Measurements from ENCODE around the gene MLEC. TPM values are rescaled to one million over a fixed set of nuclear protein-coding genes. Genes with fewer than 3 reads are reported as not detected.
A peak's percentile ranks its signal among the peaks of the same experiment; 100 is the strongest.

Gene MLEC, protein sequence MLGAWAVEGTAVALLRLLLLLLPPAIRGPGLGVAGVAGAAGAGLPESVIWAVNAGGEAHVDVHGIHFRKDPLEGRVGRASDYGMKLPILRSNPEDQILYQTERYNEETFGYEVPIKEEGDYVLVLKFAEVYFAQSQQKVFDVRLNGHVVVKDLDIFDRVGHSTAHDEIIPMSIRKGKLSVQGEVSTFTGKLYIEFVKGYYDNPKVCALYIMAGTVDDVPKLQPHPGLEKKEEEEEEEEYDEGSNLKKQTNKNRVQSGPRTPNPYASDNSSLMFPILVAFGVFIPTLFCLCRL
- total RNA-seq (122 and 137 TPM in 2 replicates), polyA plus RNA-seq (159 and 215 TPM in 2 replicates)

DNA sequence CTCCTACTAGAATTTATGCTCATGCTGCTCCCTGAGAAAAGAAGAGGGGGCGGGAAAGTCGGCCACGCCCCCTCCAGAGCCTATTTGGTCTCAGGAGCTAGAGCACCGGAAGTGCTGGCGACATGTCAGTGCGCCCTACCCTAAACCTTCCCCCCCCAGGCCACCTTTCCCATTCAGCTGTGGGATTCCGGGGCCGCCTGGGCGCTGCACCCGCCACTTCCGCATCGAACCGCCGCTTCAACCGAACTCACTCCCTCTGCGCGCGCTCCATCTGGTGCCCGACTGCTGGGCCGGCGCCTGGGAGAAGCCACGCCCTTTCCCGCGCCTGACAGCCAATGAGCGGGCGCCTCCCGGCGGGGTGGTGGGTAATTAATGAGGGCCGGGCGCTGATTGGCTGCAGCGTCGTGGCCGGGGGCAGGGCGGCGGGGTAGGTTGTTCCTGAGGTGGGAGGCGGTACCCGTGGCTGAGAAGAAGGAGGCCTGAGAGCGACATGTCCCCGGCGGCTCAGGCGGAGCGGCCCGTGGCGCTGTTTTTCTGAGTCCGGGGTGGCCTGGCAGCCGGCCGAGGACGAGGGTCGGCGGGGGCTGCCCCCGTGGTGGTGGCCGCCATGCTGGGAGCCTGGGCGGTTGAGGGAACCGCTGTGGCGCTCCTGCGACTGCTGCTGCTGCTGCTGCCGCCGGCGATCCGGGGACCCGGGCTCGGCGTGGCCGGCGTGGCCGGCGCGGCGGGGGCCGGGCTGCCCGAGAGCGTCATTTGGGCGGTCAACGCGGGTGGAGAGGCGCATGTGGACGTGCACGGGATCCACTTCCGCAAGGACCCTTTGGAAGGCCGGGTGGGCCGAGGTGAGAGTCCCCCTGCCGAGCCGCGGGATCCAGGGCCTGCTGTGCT, at the start of gene MLEC:
Gene MLEC, plus strand, starts transcription at position 460 of the 888 bp plus-strand sequence. Its CDS starts 148 bp downstream, at position 608.
- Histone ChIP-seq H3K27me3 (no peaks in the 10 kb centered on the region), H3K36me3 (no peaks in the 10 kb centered on the region), H3K4me1 (ENCODE audit: low read depth) (peaks cover 25% of the 10 kb centered on the region), H3K9me3 (ENCODE audit: low read depth) (no peaks in the 10 kb centered on the region), H3K4me3 (peak within 1 kb of the TSS; percentile 85), H3K27ac (peak within 1 kb of the TSS; percentile 97)
- TF ChIP-seq, protein P1, sequence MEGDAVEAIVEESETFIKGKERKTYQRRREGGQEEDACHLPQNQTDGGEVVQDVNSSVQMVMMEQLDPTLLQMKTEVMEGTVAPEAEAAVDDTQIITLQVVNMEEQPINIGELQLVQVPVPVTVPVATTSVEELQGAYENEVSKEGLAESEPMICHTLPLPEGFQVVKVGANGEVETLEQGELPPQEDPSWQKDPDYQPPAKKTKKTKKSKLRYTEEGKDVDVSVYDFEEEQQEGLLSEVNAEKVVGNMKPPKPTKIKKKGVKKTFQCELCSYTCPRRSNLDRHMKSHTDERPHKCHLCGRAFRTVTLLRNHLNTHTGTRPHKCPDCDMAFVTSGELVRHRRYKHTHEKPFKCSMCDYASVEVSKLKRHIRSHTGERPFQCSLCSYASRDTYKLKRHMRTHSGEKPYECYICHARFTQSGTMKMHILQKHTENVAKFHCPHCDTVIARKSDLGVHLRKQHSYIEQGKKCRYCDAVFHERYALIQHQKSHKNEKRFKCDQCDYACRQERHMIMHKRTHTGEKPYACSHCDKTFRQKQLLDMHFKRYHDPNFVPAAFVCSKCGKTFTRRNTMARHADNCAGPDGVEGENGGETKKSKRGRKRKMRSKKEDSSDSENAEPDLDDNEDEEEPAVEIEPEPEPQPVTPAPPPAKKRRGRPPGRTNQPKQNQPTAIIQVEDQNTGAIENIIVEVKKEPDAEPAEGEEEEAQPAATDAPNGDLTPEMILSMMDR (IDR thresholded peaks at IDR 0.05; ENCODE audit: low read depth, low read length) = no peak
- peak; percentile 98 for DNase-seq (ENCODE audit: low read depth in 1 of 2, low spot score in 1 of 2)

DNA sequence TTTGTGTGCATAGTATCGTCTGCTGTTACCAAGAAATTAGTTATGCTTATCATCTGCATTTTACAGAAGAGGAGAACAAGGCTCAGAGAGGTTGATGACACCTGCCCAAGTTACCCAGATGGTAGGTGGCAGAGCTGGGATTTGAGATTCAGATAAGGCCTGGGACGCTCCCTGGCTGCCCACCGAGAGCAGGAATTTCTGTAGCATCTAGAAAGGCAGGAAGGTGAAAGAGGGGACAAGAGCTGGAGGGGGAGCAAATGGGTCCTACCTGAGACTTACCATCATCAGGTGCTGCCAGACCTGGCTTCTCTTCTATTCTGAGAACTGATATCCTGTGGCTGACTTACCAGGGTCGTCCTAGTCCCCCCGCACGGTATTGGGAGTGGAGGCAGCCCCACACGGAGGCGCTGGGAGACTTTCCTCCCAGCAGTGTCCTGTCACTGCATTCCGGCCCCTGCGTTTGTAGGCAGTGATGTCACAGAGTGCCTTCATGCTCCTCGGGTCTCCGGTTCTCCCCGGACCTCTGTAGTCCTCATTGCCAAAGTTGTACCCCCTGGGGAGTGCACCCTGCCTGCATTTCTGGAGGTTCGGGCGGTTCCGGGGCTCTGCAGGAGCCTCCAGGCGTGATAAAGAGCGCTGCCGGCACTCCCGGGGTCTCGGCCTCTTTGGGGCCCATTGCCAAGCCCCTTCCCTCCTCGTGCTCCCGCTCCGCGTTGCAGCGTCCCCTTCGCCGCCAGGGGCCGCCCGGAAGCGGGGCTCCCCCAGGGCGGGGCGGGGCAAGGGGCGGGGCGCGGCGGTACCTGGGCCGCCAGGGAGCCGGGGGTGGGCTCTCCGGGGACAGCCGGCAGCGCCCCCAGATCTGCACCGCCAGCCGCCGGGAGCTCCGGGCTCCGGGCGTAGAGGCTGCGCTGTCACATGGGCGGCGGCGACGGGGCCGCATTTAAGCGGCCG, 46.9 kb upstream of the MLEC start, which contains the start of gene CABP1:
Gene CABP1, plus strand, starts transcription at position 856 of the 951 bp plus-strand sequence. Its CDS starts 60 bp downstream, at position 916.
- Histone ChIP-seq H3K4me3 (peak within 1 kb of the TSS; percentile 37), H3K4me1 (ENCODE audit: low read depth) (peaks cover 6% of the 10 kb centered on the region), H3K36me3 (no peaks in the 10 kb centered on the region), H3K27me3 (peaks cover 64% of the 10 kb centered on the region), H3K9me3 (ENCODE audit: low read depth) (no peaks in the 10 kb centered on the region), H3K27ac (no peak within 1 kb of the TSS)
- peak in 1 of 2 donors; percentile 53 for DNase-seq (ENCODE audit: low read depth in 1 of 2, low spot score in 1 of 2)
- TF ChIP-seq, protein P1 (IDR thresholded peaks at IDR 0.05; ENCODE audit: low read depth, low read length) = no peak

DNA sequence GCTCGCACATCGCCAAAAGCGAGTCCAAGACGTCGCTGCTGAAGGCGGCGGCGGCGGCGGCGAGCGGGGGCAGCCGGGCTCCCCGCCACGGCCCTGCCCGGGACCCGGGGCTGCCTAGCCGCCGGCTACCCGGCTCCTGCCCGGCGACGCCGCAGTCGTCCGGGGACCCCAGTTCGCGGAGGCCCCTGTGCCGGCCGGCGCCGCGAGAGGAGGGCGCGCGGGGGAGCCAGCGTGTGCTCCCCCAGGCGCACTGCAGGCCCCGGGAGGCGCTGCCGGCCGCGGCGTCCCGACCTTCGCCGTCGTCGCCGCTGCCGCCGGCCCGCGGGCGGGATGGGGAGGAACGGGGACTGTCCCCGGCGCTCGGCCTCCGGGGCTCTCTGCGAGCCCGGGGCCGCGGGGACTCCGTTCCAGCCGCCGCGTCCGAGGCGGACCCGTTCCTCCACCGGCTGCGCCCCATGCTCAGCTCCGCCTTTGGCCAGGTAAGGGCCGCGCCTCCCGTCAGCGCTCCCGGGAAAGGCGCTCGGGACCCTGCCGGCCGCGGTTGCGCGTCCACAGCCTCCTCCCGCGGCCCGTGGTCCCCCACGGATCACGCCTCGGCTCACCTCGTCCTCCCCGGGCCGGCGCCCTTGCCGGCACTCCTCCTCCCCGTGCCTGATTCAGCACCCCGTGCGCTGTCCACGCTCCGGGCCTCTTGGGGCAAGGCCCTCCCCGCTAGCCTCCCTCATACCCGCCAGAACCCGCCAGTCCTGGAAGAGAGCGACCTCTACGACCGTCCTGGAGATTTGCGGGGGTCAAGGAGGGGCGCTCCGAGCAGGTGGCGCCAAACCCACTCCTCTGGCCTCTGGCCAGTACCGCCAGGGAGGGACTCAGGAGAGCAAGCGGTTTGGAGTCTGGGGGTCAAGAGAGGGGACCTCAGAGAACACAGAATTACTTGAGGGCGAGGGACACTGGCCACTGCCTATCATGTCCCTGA, 45.8 kb upstream of the MLEC start:
- Histone ChIP-seq H3K4me3 (peak overlapping the region; percentile 37), H3K9me3 (ENCODE audit: low read depth) (no peaks in the 10 kb centered on the region), H3K4me1 (ENCODE audit: low read depth) (peaks cover 6% of the 10 kb centered on the region), H3K27me3 (peaks cover 72% of the 10 kb centered on the region), H3K36me3 (no peaks in the 10 kb centered on the region), H3K27ac (no peak overlapping the region)
- TF ChIP-seq, protein P1 (IDR thresholded peaks at IDR 0.05; ENCODE audit: low read depth, low read length) = no peak
- DNase-seq (ENCODE audit: low read depth in 1 of 2, low spot score in 1 of 2) = peak; percentile 66 to 90

DNA sequence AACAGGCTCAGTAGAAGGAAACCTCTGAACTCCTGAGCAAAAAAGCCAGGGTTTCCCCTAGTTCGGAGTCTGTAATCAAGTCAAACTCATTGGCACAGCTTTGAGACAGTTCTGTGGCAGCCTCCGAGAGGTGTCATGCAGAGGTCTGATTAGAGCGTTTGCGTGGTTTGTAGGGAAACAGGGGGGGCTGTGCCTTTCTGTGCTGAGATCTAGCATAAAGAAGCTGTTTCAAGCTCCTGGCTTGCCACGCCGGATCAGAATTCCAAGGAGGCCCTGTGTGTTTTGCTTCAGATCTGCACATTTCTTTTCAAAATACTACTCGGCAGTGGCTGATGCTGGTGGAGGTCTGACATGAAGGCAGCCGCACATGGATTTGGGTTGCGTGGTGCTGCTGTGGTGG, 44.8 kb upstream of the MLEC start:
- TF ChIP-seq, protein P1 (IDR thresholded peaks at IDR 0.05; ENCODE audit: low read depth, low read length) = no peak
- no peaks in the 10 kb centered on the region for H3K36me3 ChIP-seq
- H3K4me3 ChIP-seq = no peak overlapping the region
- no peaks in the 10 kb centered on the region for H3K9me3 ChIP-seq (ENCODE audit: low read depth)
- peaks cover 6% of the 10 kb centered on the region for H3K4me1 ChIP-seq (ENCODE audit: low read depth)
- peaks cover 79% of the 10 kb centered on the region for H3K27me3 ChIP-seq
- DNase-seq (ENCODE audit: low read depth in 1 of 2, low spot score in 1 of 2) = no peak
- H3K27ac ChIP-seq = no peak overlapping the region
